GM12878 (cell line): ENCODE measurements around the gene OPN1LW. TPM values are rescaled to one million over a fixed set of nuclear protein-coding genes. Genes with fewer than 3 reads are reported as not detected.

ENCODE experiments used
- ATAC-seq: fragments of 200-7000 bp; cut with Tn5 transposase; 3 replicates; pipeline ENCODE4 v1.9.1; 2020; ENCODE audit warnings: mild to moderate bottlenecking, moderate library complexity
- BruUV-seq: library from RNA; stranded (reverse); fragments of 400-500 nt; replicated peaks from 2 replicates; lab custom pipeline; 2021; lab: Mats Ljungman, UMichigan
- CTCF ChIA-PET: fragments of 300-600 bp; sonication (Branson Sonifier 250); formaldehyde crosslinking; extraction: SDS; loops from one replicate; lab custom pipeline; 2021; ENCODE audit warnings: inconsistent platforms; lab: Yijun Ruan, JAX
- POLR2A ChIA-PET: fragments of 350-600 bp; formaldehyde crosslinking; extraction: SDS; loops from one replicate; lab custom pipeline; 2021; ENCODE audit warnings: inconsistent platforms; lab: Charles Lee
- RAD21 ChIA-PET: fragments of 300-600 bp; sonication (Branson Sonifier 250); formaldehyde crosslinking; loops from one replicate; lab custom pipeline; 2023; ENCODE audit warnings: antibody characterized with exemption; ENCODE audit not compliant: unreplicated experiment; lab: Charles Lee
- SMC1A ChIA-PET: fragments of 300-600 bp; sonication (Branson Sonifier 250); formaldehyde crosslinking; loops from one replicate; lab custom pipeline; 2023; ENCODE audit not compliant: unreplicated experiment, uncharacterized antibody; lab: Charles Lee
- DNase-seq: peaks from one replicate; pipeline ENCODE4 v3.0.0-alpha.2; 2011; ENCODE audit warnings: low read depth, low spot score
- FAIRE-seq: peaks from 3 replicates; lab custom pipeline; 2011; peaks lifted over from hg19 to GRCh38; lab: Jason Lieb, UNC
- H2AFZ ChIP-seq: 2 replicates; pipeline ENCODE4 v1.6.0; 2011; ENCODE audit warnings: low read depth, low read length, control low read depth; ENCODE audit not compliant: control insufficient read depth
- H3K27ac ChIP-seq: 2 replicates; pipeline ENCODE4 v1.5.1; 2011; ENCODE audit warnings: control low read depth; ENCODE audit not compliant: control insufficient read depth, insufficient read depth
- H3K27me3 ChIP-seq, 2 experiments: replicated peaks in 1 of 2; 2 replicates each; pipeline versions ENCODE4 v1.6.0 to v1.6.1; 2011; ENCODE audit warnings: low read length in 1 of 2; ENCODE audit not compliant: control insufficient read depth in 2 of 2, insufficient read depth in 2 of 2
- H3K36me3 ChIP-seq, 2 experiments: 2 replicates each; pipeline ENCODE4 v1.5.1; 2011; ENCODE audit warnings: low read length in 1 of 2; ENCODE audit not compliant: control insufficient read depth in 2 of 2, insufficient read depth in 2 of 2
- H3K4me1 ChIP-seq: 2 replicates; pipeline ENCODE4 v1.6.1; 2011; ENCODE audit warnings: mild to moderate bottlenecking, low read length, moderate library complexity, mixed read lengths; ENCODE audit not compliant: control insufficient read depth, insufficient read depth
- H3K4me2 ChIP-seq: 2 replicates; pipeline ENCODE4 v1.6.0; 2011; ENCODE audit warnings: control low read depth; ENCODE audit not compliant: control insufficient read depth, insufficient read depth
- H3K4me3 ChIP-seq: fragments of 200-600 bp; sonication (generic); 2 replicates; pipeline ENCODE4 v1.5.1; 2016
- H3K79me2 ChIP-seq: 2 replicates; pipeline ENCODE4 v1.6.0; 2011; ENCODE audit warnings: low read length; ENCODE audit not compliant: control insufficient read depth, insufficient read depth
- H3K9ac ChIP-seq: 2 replicates; pipeline ENCODE4 v1.8.0; 2011; ENCODE audit warnings: low read length, control low read depth, mixed read lengths; ENCODE audit not compliant: control insufficient read depth, insufficient read depth
- H3K9me3 ChIP-seq: replicated peaks from 3 replicates; pipeline ENCODE4 v1.5.1; 2011; ENCODE audit warnings: mild to moderate bottlenecking, low read length; ENCODE audit not compliant: control insufficient read depth, insufficient read depth
- H4K20me1 ChIP-seq: 2 replicates; pipeline ENCODE4 v1.6.0; 2011; ENCODE audit not compliant: control insufficient read depth, insufficient read depth
- BRCA1 ChIP-seq: IDR thresholded peaks from 2 replicates; pipeline ENCODE4 v1.6.1; 2011; ENCODE audit warnings: low read depth, low read length, improper control_type of control experiment
- CEBPB ChIP-seq, 2 experiments: fragments of 150-350 bp in 1 of 2; IDR thresholded peaks; 2 replicates each; pipeline ENCODE4 v1.6.1; 2012 to 2014; ENCODE audit warnings: low read depth in 2 of 2, low read length in 2 of 2, borderline replicate concordance in 1 of 2, inconsistent platforms in 1 of 2
- CREB1 ChIP-seq: IDR thresholded peaks from 2 replicates; pipeline ENCODE4 v1.6.1; 2012; ENCODE audit warnings: low read depth, mild to moderate bottlenecking, inconsistent platforms
- GATAD2B ChIP-seq: fragments of 450-650 bp; conservative IDR thresholded peaks from 2 replicates; pipeline ENCODE4 v1.6.1; 2017; ENCODE audit warnings: low read depth, mild to moderate bottlenecking, moderate library complexity
- HDGF ChIP-seq: fragments of 450-650 bp; IDR thresholded peaks from 2 replicates; pipeline ENCODE4 v1.6.1; 2016; ENCODE audit warnings: antibody characterized with exemption
- IKZF2 ChIP-seq, 2 experiments: fragments of 450-650 bp; IDR thresholded peaks; 2 replicates each; pipeline ENCODE4 v1.6.1; 2017; ENCODE audit warnings: mild to moderate bottlenecking in 2 of 2, moderate library complexity in 2 of 2
- JUND ChIP-seq: IDR thresholded peaks from 2 replicates; pipeline ENCODE4 v1.6.1; 2012; ENCODE audit warnings: low read depth, mild to moderate bottlenecking, low read length, improper control_type of control experiment, moderate library complexity
- MXI1 ChIP-seq: fragments of 150-350 bp; IDR thresholded peaks from 2 replicates; pipeline ENCODE4 v1.6.1; 2011; ENCODE audit warnings: low read depth, mild to moderate bottlenecking, inconsistent platforms, low read length, improper control_type of control experiment
- NRF1 ChIP-seq: conservative IDR thresholded peaks from 2 replicates; pipeline ENCODE4 v1.6.1; 2011; ENCODE audit warnings: mild to moderate bottlenecking, low read depth, low read length, improper control_type of control experiment
- PAX5 ChIP-seq: IDR thresholded peaks from 2 replicates; pipeline ENCODE4 v1.6.1; 2011; ENCODE audit warnings: low read depth, low read length, borderline replicate concordance
- RFX5 ChIP-seq: IDR thresholded peaks from 2 replicates; pipeline ENCODE4 v1.6.1; 2011; ENCODE audit warnings: low read depth, low read length, improper control_type of control experiment
- SP1 ChIP-seq: IDR thresholded peaks from one replicate; pipeline ENCODE4 v1.6.1; 2011; ENCODE audit warnings: low read depth, low read length
- SPI1 ChIP-seq: IDR thresholded peaks from 2 replicates; pipeline ENCODE4 v1.6.1; 2011; ENCODE audit warnings: low read depth, mild to moderate bottlenecking, low read length, moderate library complexity, borderline replicate concordance; ENCODE audit not compliant: insufficient read depth
- SREBF1 ChIP-seq: IDR thresholded peaks from 2 replicates; pipeline ENCODE4 v1.6.1; 2012; ENCODE audit warnings: mild to moderate bottlenecking, low read length
- SREBF2 ChIP-seq: IDR thresholded peaks from 2 replicates; pipeline ENCODE4 v1.6.1; 2012; ENCODE audit warnings: mild to moderate bottlenecking, low read length
- TARDBP ChIP-seq: IDR thresholded peaks from 2 replicates; pipeline ENCODE4 v1.6.1; 2016; ENCODE audit warnings: borderline replicate concordance
- WGBS: methylation state at CpG from one replicate; pipeline ENCODE4 v1.1.6; 2016; ENCODE audit warnings: low lambda C conversion rate; ENCODE audit not compliant: insufficient replicate concordance, insufficient coverage; ENCODE audit errors: missing lambda C conversion rate; 5-methylcytosine and 5-hydroxymethylcytosine counted together
- in situ Hi-C: fragments of 300-500 bp; cut with MboI; formaldehyde crosslinking; loops from 9 replicates; pipeline ENCODE4 v1.14.3; 2018; ENCODE audit warnings: mixed read lengths
- intact Hi-C: fragments of 100-400 bp; cut with micrococcal nuclease; formaldehyde crosslinking; loops from one replicate; pipeline ENCODE4 v1.14.2; 2022; ENCODE audit not compliant: unreplicated experiment
- polyA plus RNA-seq, 11 experiments: library from polyadenylated mRNA; depleted of rRNA in 4 of 11; unstranded in 6 of 11; stranded (reverse) in 5 of 11; fragments of >200 nt; fragmentation: Nextera tagmentation in 4 of 11; fragmentation: Illumina TruSeq in 1 of 11; extraction: Ambion mirVana in 4 of 11; extraction: Trizol in 1 of 11; gene quantifications; 1 replicate in 1 of 11; 2 replicates in 10 of 11; pipeline versions ENCODE4 v1.2.1 to v1.2.3, GENCODE V29; 2011 to 2016; ENCODE audit warnings: inconsistent platforms in 2 of 11, missing spikeins in 2 of 11, low read depth in 1 of 11
- total RNA-seq, 4 experiments: library from RNA; depleted of rRNA in 3 of 4; stranded (reverse); fragments of >200 nt in 3 of 4; fragmentation: Illumina TruSeq in 1 of 4; extraction: Trizol in 1 of 4; gene quantifications; 2 replicates each; pipeline versions ENCODE4 v1.2.1 to v1.2.3, GENCODE V29; 2013 to 2021
- TF ChIP-seq, protein P1 (sequence below): fragments of 450-650 bp; IDR thresholded peaks from 2 replicates; pipeline ENCODE4 v1.6.1; 2017; ENCODE audit warnings: mild to moderate bottlenecking, low read depth, inconsistent platforms; ENCODE audit not compliant: poor library complexity, severe bottlenecking
- TF ChIP-seq, protein P2 (sequence below): fragments of 450-650 bp; IDR thresholded peaks from 2 replicates; pipeline ENCODE4 v1.6.1; 2018; ENCODE audit warnings: borderline replicate concordance, mild to moderate bottlenecking; ENCODE audit not compliant: partially characterized antibody
- TF ChIP-seq, protein P3 (sequence below): fragments of 450-650 bp; IDR thresholded peaks from 2 replicates; pipeline ENCODE4 v1.6.1; 2017; ENCODE audit warnings: mild to moderate bottlenecking, moderate library complexity

The OPN1LW gene
- total and polyA plus RNA-seq, 10 of the 15 experiments (the other 5 are each of a cell fraction or from before 2014, with no cell fraction given): not detected

DNA sequence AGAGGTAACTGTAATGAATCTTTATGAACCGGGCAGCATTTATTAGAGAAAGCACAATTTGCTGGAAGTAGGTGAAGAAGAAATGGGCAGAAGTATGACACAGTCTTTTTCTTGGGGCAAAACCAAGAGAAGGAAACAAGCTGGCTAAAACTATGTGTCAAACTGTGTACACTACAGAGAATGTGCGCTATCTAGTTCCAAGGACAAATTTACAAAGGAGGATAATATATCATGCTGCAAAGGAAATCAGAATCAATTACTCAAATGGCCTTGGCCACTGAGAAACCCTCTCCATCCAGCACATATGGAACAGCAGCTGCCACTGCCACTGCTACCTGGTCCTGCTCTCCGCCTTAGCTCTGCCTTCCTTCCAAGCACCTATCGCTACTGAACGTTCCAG, 29.4 kb upstream of the OPN1LW start:
- intact Hi-C loops: no loop called here
- H3K27me3 ChIP-seq: no peaks in the 10 kb centered on the region; a peak in 2 of 4 replicates
- TF ChIP-seq BRCA1 (no peak), SREBF1 (no peak), CEBPB (IDR thresholded peaks at IDR 0.05; ENCODE audit: borderline replicate concordance in 1 of 2, low read depth in 2 of 2, low read length in 2 of 2) (no peak), SP1 (no peak), CREB1 (no peak), PAX5 (no peak), MXI1 (no peak), JUND (no peak), TARDBP (no peak), GATAD2B (no peak), SREBF2 (no peak), IKZF2 (IDR thresholded peaks at IDR 0.05) (no peak), NRF1 (no peak), HDGF (no peak), RFX5 (no peak), SPI1 (no peak)
- TF ChIP-seq, protein P1, sequence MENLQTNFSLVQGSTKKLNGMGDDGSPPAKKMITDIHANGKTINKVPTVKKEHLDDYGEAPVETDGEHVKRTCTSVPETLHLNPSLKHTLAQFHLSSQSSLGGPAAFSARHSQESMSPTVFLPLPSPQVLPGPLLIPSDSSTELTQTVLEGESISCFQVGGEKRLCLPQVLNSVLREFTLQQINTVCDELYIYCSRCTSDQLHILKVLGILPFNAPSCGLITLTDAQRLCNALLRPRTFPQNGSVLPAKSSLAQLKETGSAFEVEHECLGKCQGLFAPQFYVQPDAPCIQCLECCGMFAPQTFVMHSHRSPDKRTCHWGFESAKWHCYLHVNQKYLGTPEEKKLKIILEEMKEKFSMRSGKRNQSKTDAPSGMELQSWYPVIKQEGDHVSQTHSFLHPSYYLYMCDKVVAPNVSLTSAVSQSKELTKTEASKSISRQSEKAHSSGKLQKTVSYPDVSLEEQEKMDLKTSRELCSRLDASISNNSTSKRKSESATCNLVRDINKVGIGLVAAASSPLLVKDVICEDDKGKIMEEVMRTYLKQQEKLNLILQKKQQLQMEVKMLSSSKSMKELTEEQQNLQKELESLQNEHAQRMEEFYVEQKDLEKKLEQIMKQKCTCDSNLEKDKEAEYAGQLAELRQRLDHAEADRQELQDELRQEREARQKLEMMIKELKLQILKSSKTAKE: no peak
- TF ChIP-seq, protein P2, sequence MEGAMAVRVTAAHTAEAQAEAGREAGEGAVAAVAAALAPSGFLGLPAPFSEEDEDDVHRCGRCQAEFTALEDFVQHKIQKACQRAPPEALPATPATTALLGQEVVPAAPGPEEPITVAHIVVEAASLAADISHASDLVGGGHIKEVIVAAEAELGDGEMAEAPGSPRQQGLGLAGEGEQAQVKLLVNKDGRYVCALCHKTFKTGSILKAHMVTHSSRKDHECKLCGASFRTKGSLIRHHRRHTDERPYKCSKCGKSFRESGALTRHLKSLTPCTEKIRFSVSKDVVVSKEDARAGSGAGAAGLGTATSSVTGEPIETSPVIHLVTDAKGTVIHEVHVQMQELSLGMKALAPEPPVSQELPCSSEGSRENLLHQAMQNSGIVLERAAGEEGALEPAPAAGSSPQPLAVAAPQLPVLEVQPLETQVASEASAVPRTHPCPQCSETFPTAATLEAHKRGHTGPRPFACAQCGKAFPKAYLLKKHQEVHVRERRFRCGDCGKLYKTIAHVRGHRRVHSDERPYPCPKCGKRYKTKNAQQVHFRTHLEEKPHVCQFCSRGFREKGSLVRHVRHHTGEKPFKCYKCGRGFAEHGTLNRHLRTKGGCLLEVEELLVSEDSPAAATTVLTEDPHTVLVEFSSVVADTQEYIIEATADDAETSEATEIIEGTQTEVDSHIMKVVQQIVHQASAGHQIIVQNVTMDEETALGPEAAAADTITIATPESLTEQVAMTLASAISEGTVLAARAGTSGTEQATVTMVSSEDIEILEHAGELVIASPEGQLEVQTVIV: no peak
- TF ChIP-seq, protein P3, sequence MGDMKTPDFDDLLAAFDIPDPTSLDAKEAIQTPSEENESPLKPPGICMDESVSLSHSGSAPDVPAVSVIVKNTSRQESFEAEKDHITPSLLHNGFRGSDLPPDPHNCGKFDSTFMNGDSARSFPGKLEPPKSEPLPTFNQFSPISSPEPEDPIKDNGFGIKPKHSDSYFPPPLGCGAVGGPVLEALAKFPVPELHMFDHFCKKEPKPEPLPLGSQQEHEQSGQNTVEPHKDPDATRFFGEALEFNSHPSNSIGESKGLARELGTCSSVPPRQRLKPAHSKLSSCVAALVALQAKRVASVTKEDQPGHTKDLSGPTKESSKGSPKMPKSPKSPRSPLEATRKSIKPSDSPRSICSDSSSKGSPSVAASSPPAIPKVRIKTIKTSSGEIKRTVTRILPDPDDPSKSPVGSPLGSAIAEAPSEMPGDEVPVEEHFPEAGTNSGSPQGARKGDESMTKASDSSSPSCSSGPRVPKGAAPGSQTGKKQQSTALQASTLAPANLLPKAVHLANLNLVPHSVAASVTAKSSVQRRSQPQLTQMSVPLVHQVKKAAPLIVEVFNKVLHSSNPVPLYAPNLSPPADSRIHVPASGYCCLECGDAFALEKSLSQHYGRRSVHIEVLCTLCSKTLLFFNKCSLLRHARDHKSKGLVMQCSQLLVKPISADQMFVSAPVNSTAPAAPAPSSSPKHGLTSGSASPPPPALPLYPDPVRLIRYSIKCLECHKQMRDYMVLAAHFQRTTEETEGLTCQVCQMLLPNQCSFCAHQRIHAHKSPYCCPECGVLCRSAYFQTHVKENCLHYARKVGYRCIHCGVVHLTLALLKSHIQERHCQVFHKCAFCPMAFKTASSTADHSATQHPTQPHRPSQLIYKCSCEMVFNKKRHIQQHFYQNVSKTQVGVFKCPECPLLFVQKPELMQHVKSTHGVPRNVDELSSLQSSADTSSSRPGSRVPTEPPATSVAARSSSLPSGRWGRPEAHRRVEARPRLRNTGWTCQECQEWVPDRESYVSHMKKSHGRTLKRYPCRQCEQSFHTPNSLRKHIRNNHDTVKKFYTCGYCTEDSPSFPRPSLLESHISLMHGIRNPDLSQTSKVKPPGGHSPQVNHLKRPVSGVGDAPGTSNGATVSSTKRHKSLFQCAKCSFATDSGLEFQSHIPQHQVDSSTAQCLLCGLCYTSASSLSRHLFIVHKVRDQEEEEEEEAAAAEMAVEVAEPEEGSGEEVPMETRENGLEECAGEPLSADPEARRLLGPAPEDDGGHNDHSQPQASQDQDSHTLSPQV: no peak

More for the DNA sequence above, 29.4 kb upstream of the OPN1LW start:
- ATAC-seq: no peak
- Histone ChIP-seq H3K4me1 (no peaks in the 10 kb centered on the region), H3K4me2 (no peak overlapping the region), H3K9me3 (no peaks in the 10 kb centered on the region), H3K36me3 (no peaks in the 10 kb centered on the region), H4K20me1 (no peaks in the 10 kb centered on the region), H3K27ac (no peak overlapping the region), H3K4me3 (no peak overlapping the region), H3K9ac (no peak overlapping the region), H2AFZ (no peak overlapping the region), H3K79me2 (no peaks in the 10 kb centered on the region)
- ChIA-PET POLR2A (no interaction called here), CTCF (no interaction called here), RAD21 (no interaction called here), SMC1A (no interaction called here)
- no peak for FAIRE-seq
- WGBS: 57% methylated on average over 5 of the region's 5 CpGs
- BruUV-seq: no TSS peak
- in situ Hi-C loops: no loop called here
- no peak for DNase-seq
